ENCODE measurements around the gene GALNT9.

DNA sequence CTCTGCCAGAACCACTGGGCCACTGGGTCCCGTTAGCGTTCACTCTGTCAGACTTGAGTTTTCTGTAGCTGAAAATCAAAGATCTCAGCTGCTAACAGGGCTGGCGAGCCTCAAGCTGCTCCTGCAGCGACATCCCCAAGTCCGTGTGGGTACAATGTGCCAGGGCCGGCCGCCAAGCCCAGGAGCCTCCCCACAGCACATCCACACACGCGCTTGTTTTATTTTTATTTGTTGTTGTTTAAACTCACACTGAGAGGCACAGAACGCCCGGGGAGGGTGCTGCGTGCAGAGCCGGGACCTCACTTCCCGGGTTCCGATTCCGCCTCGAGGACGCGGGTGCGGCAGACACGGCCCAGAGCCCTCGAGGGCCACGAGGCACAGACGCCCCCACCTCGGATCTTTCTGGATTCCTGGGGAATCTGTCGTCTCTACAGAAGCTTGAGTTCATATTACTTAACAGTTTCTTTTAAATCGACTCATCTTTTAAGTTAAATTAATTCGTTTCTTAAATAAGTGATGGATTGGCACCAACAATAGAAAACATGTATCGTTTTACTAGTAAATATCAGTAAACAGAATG is 9.3 kb downstream of the GALNT9 start:
- TF ChIP-seq, protein P1, sequence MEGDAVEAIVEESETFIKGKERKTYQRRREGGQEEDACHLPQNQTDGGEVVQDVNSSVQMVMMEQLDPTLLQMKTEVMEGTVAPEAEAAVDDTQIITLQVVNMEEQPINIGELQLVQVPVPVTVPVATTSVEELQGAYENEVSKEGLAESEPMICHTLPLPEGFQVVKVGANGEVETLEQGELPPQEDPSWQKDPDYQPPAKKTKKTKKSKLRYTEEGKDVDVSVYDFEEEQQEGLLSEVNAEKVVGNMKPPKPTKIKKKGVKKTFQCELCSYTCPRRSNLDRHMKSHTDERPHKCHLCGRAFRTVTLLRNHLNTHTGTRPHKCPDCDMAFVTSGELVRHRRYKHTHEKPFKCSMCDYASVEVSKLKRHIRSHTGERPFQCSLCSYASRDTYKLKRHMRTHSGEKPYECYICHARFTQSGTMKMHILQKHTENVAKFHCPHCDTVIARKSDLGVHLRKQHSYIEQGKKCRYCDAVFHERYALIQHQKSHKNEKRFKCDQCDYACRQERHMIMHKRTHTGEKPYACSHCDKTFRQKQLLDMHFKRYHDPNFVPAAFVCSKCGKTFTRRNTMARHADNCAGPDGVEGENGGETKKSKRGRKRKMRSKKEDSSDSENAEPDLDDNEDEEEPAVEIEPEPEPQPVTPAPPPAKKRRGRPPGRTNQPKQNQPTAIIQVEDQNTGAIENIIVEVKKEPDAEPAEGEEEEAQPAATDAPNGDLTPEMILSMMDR (IDR thresholded peaks at IDR 0.05 in 8 of 11, conservative IDR thresholded peaks at IDR 0.05 in 3 of 11) = no peak
- TF ChIP-seq POLR2AphosphoS5 (IDR thresholded peaks at IDR 0.05) = no peak
- TF ChIP-seq POLR2A (IDR thresholded peaks at IDR 0.05) = no peak
